LNCAP (cell line): ENCODE measurements around the gene CXorf38.

ENCODE experiments used
- CTCF ChIP-seq: fragments of 450-650 bp; IDR thresholded peaks from 2 replicates; pipeline ENCODE4 v1.5.1; 2017; ENCODE audit warnings: mild to moderate bottlenecking

CXorf38 gene

GRCh38 chrX:40651620-40652223, 4.4 kb upstream of the CXorf38 start:
- TF ChIP-seq CTCF = peak; percentile 51

GRCh38 chrX:40646489-40647306, 663 bp downstream of the CXorf38 start:
- no peak for TF ChIP-seq CTCF

- TF ChIP-seq CTCF = no peak
These were observed 2.5 kb downstream of the CXorf38 start for GRCh38 chrX:40644821-40645358.

- TF ChIP-seq CTCF = no peak
These were observed 3.2 kb downstream of the CXorf38 start for GRCh38 chrX:40644176-40644575.

GRCh38 chrX:40637687-40638086, 9.7 kb downstream of the CXorf38 start:
- TF ChIP-seq CTCF = no peak

- TF ChIP-seq CTCF = no peak
These were observed 15.2 kb downstream of the CXorf38 start for GRCh38 chrX:40632199-40632598.

GRCh38 chrX:40628506-40628905, 18.9 kb downstream of the CXorf38 start:
- no peak for TF ChIP-seq CTCF
